Measurements from ENCODE around the gene ODF4. TPM values are rescaled to one million over a fixed set of nuclear protein-coding genes. Genes with fewer than 3 reads are reported as not detected.

The ODF4 gene
- total RNA-seq, 1 experiment from 2014 or later = not detected

DNA sequence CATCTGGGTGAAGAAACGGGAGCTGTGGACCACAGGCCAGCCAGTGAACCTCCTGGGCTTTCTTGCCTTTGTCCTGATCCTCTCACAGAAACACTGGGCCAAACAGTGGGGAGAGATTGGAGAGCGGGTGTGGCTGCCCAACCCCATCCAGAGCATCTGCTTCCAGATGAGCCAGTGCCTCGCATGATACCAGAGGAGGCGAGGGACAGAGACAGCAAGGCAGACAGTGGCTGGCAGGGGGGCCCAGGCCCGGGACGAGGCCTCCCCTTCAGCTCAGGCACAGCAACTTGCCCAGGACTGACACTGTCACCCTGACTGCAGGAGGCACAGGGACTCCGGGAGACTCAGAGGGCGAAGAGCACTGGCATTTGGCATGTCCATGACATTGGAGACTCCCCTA, 17.6 kb upstream of the ODF4 start (continued):
- no peak for TF ChIP-seq ZBTB21 (CRISPR knock-in tag; IDR thresholded peaks at IDR 0.05; ENCODE audit: borderline replicate concordance)

DNA sequence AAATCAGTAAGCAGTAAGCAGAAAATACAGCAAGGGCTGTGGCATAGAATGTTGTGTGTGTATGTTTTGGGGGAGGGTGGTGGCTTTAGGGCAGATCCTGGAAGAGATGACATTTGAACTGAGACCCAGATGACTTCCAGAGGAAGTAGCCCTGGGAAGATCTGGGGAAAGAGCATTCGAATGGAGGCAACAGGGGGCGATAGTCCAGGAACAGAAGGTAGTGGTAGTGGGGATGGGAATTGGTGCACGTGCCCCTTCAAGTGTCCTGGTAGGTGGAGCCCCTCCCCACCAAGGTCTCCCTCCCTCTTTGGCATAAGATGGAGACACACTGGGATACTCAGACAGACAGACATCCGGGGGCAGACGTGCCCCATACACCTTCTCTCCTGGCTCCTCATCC, 15.5 kb upstream of the ODF4 start:
- peaks cover 19% of the 10 kb centered on the region for H3K4me1 Mint-ChIP-seq
- POLR2A ChIA-PET = no interaction called here
- ATAC-seq (no peak), DNase-seq (ENCODE audit: low spot score) (no peak)
- H3K27me3 Mint-ChIP-seq (ENCODE audit: low read depth) = peaks cover 37% of the 10 kb centered on the region
- CTCF ChIA-PET = no interaction called here
- H3K9me3 Mint-ChIP-seq = no peaks in the 10 kb centered on the region
- no peak for TF ChIP-seq ZNF121 (CRISPR knock-in tag; IDR thresholded peaks at IDR 0.05)
- TF ChIP-seq, protein P1, sequence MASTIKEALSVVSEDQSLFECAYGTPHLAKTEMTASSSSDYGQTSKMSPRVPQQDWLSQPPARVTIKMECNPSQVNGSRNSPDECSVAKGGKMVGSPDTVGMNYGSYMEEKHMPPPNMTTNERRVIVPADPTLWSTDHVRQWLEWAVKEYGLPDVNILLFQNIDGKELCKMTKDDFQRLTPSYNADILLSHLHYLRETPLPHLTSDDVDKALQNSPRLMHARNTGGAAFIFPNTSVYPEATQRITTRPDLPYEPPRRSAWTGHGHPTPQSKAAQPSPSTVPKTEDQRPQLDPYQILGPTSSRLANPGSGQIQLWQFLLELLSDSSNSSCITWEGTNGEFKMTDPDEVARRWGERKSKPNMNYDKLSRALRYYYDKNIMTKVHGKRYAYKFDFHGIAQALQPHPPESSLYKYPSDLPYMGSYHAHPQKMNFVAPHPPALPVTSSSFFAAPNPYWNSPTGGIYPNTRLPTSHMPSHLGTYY (CRISPR knock-in tag; IDR thresholded peaks at IDR 0.05) = no peak
- TF ChIP-seq SP1 (CRISPR knock-in tag; conservative IDR thresholded peaks at IDR 0.05) = no peak
- no peak for TF ChIP-seq ZNF396 (CRISPR knock-in tag; IDR thresholded peaks at IDR 0.05; ENCODE audit: borderline replicate concordance)
- TF ChIP-seq SOX15 (CRISPR knock-in tag; IDR thresholded peaks at IDR 0.05) = no peak
- no peak for TF ChIP-seq ZNF317 (CRISPR knock-in tag; IDR thresholded peaks at IDR 0.05; ENCODE audit: borderline replicate concordance, low read depth)
- TF ChIP-seq, protein P2, sequence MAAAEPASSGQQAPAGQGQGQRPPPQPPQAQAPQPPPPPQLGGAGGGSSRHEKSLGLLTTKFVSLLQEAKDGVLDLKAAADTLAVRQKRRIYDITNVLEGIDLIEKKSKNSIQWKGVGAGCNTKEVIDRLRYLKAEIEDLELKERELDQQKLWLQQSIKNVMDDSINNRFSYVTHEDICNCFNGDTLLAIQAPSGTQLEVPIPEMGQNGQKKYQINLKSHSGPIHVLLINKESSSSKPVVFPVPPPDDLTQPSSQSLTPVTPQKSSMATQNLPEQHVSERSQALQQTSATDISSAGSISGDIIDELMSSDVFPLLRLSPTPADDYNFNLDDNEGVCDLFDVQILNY (CRISPR knock-in tag; IDR thresholded peaks at IDR 0.05) = no peak
- H3K4me3 Mint-ChIP-seq = no peak overlapping the region
- H3K36me3 Mint-ChIP-seq = no peaks in the 10 kb centered on the region
- no peak overlapping the region for H3K27ac Mint-ChIP-seq

DNA sequence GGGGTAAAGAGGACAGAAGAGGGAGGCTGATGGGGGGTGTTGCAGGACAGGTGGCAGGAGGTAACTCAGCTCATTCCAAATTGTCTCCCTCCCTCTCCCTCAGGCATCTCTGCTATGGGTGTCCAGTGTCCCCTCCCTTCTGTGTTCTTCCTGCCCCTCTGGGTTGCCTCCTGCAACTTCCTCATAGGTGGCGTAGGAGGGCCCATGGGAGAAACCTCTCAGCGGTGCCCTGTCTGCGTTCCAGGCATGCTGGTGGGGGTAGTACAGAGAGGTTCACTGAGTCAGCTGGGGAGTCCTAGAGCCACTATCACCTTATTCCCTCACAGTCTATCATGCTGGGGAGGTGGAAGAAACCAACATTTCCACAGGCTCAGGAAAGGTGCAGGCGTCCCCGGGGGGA, 14.7 kb upstream of the ODF4 start:
- Mint-ChIP-seq H3K27me3 (ENCODE audit: low read depth) (peaks cover 37% of the 10 kb centered on the region), H3K4me1 (peaks cover 19% of the 10 kb centered on the region), H3K4me3 (no peak overlapping the region), H3K36me3 (no peaks in the 10 kb centered on the region), H3K9me3 (no peaks in the 10 kb centered on the region), H3K27ac (no peak overlapping the region)
- TF ChIP-seq MYBL2 (CRISPR knock-in tag; IDR thresholded peaks at IDR 0.05) (no peak), ZNF219 (CRISPR knock-in tag; IDR thresholded peaks at IDR 0.05; ENCODE audit: borderline replicate concordance) (no peak), TEAD1 (CRISPR knock-in tag; IDR thresholded peaks at IDR 0.05) (no peak), FOXP1 (CRISPR knock-in tag; IDR thresholded peaks at IDR 0.05; ENCODE audit: borderline replicate concordance) (no peak), KAT7 (CRISPR knock-in tag; IDR thresholded peaks at IDR 0.05; ENCODE audit: borderline replicate concordance) (no peak), SMAD4 (CRISPR knock-in tag; IDR thresholded peaks at IDR 0.05) (no peak), TP53 (CRISPR knock-in tag; IDR thresholded peaks at IDR 0.05) (no peak)
- TF ChIP-seq, protein P3, sequence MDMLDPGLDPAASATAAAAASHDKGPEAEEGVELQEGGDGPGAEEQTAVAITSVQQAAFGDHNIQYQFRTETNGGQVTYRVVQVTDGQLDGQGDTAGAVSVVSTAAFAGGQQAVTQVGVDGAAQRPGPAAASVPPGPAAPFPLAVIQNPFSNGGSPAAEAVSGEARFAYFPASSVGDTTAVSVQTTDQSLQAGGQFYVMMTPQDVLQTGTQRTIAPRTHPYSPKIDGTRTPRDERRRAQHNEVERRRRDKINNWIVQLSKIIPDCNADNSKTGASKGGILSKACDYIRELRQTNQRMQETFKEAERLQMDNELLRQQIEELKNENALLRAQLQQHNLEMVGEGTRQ (CRISPR knock-in tag; IDR thresholded peaks at IDR 0.05) = no peak
- TF ChIP-seq, protein P4, sequence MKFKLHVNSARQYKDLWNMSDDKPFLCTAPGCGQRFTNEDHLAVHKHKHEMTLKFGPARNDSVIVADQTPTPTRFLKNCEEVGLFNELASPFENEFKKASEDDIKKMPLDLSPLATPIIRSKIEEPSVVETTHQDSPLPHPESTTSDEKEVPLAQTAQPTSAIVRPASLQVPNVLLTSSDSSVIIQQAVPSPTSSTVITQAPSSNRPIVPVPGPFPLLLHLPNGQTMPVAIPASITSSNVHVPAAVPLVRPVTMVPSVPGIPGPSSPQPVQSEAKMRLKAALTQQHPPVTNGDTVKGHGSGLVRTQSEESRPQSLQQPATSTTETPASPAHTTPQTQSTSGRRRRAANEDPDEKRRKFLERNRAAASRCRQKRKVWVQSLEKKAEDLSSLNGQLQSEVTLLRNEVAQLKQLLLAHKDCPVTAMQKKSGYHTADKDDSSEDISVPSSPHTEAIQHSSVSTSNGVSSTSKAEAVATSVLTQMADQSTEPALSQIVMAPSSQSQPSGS (CRISPR knock-in tag; IDR thresholded peaks at IDR 0.05; ENCODE audit: borderline replicate concordance, low read depth) = no peak
- TF ChIP-seq, protein P5, sequence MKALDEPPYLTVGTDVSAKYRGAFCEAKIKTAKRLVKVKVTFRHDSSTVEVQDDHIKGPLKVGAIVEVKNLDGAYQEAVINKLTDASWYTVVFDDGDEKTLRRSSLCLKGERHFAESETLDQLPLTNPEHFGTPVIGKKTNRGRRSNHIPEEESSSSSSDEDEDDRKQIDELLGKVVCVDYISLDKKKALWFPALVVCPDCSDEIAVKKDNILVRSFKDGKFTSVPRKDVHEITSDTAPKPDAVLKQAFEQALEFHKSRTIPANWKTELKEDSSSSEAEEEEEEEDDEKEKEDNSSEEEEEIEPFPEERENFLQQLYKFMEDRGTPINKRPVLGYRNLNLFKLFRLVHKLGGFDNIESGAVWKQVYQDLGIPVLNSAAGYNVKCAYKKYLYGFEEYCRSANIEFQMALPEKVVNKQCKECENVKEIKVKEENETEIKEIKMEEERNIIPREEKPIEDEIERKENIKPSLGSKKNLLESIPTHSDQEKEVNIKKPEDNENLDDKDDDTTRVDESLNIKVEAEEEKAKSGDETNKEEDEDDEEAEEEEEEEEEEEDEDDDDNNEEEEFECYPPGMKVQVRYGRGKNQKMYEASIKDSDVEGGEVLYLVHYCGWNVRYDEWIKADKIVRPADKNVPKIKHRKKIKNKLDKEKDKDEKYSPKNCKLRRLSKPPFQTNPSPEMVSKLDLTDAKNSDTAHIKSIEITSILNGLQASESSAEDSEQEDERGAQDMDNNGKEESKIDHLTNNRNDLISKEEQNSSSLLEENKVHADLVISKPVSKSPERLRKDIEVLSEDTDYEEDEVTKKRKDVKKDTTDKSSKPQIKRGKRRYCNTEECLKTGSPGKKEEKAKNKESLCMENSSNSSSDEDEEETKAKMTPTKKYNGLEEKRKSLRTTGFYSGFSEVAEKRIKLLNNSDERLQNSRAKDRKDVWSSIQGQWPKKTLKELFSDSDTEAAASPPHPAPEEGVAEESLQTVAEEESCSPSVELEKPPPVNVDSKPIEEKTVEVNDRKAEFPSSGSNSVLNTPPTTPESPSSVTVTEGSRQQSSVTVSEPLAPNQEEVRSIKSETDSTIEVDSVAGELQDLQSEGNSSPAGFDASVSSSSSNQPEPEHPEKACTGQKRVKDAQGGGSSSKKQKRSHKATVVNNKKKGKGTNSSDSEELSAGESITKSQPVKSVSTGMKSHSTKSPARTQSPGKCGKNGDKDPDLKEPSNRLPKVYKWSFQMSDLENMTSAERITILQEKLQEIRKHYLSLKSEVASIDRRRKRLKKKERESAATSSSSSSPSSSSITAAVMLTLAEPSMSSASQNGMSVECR (CRISPR knock-in tag; IDR thresholded peaks at IDR 0.05; ENCODE audit: borderline replicate concordance) = no peak
- DNase-seq (ENCODE audit: low spot score) (no peak), ATAC-seq (no peak)
- ChIA-PET CTCF (interaction anchor here (1.9 to 3.8 kb wide), 2 partner anchors 12 to 14 kb away, joined by 11 to 34 read pairs; partner anchors contain the start of gene ODF4), POLR2A (no interaction called here)

Data from WTC11 (cell line).